GM12864 (cell line): ENCODE results near the gene GARS1.

Experiments
- DNase-seq: peaks from one replicate; pipeline ENCODE4 v3.0.0-alpha.2; 2011; ENCODE audit warnings: low read depth
- H3K4me3 ChIP-seq: 2 replicates; pipeline ENCODE4 v1.5.1; 2011; ENCODE audit warnings: mild to moderate bottlenecking, low read depth, low read length, control low read depth
- TF ChIP-seq, protein P1 (sequence below): IDR thresholded peaks from 2 replicates; pipeline ENCODE4 v1.5.1; 2011; ENCODE audit warnings: low read depth, mild to moderate bottlenecking, moderate library complexity, low read length, control low read depth, inconsistent platforms; ENCODE audit errors: missing control alignments

Gene GARS1

DNA sequence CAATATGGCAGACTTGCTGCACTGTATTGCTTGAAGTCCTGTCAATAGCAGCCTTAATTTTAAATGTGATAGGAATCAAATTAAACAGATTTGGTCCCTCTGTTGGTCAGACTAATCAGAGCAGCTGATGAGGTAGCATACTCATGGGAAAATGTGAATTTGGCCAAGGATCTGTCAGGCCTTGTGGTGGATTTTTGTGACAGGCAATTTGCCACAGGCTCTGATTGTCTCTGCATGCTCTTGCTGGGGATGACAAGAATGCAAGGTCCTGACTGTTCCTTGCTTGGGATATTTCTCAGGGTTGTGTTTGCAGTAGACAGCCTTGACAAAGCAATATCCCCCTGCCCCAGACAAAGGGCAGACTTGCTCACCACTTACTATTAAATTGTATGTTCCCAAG lies 41.5 kb upstream of the GARS1 start:
- no peak for DNase-seq
- TF ChIP-seq, protein P1, sequence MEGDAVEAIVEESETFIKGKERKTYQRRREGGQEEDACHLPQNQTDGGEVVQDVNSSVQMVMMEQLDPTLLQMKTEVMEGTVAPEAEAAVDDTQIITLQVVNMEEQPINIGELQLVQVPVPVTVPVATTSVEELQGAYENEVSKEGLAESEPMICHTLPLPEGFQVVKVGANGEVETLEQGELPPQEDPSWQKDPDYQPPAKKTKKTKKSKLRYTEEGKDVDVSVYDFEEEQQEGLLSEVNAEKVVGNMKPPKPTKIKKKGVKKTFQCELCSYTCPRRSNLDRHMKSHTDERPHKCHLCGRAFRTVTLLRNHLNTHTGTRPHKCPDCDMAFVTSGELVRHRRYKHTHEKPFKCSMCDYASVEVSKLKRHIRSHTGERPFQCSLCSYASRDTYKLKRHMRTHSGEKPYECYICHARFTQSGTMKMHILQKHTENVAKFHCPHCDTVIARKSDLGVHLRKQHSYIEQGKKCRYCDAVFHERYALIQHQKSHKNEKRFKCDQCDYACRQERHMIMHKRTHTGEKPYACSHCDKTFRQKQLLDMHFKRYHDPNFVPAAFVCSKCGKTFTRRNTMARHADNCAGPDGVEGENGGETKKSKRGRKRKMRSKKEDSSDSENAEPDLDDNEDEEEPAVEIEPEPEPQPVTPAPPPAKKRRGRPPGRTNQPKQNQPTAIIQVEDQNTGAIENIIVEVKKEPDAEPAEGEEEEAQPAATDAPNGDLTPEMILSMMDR, result no peak
- no peak overlapping the region for H3K4me3 ChIP-seq

GRCh38 chr7:30553546-30553945 lies 41.1 kb upstream of the GARS1 start:
- TF ChIP-seq, protein P1, result no peak
- DNase-seq, result no peak
- H3K4me3 ChIP-seq, result no peak overlapping the region

- DNase-seq, result no peak
- TF ChIP-seq, protein P1, result no peak
- H3K4me3 ChIP-seq, result no peak overlapping the region
These were observed 39.2 kb upstream of the GARS1 start for GRCh38 chr7:30555525-30555924.

DNA sequence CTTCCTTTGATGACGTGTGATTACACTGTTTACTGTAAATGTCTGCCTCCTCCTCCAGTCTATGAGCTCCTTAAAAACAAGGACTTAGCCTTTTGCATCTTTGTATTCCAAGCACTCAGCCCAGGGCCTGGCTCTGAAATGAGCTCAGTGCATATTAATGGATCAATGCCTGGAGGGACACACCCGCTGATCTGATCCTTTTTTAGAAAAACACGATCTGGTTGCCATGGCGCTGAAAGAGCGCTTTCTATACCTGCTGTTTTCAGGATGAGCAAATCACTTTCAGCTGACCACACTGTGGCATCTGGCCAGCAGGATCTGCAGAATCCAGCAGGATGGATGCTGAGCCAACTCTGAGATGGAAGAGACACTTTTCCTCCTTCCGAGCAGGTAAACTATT lies 37.8 kb upstream of the GARS1 start:
- TF ChIP-seq, protein P1, result no peak
- no peak for DNase-seq
- no peak overlapping the region for H3K4me3 ChIP-seq

GRCh38 chr7:30557245-30557644 lies 37.4 kb upstream of the GARS1 start:
- no peak overlapping the region for H3K4me3 ChIP-seq
- no peak for DNase-seq
- TF ChIP-seq, protein P1, result no peak

- TF ChIP-seq, protein P1, result no peak
- DNase-seq, result no peak
- no peak overlapping the region for H3K4me3 ChIP-seq
These were observed 35.1 kb upstream of the GARS1 start for GRCh38 chr7:30559611-30560010.

DNA sequence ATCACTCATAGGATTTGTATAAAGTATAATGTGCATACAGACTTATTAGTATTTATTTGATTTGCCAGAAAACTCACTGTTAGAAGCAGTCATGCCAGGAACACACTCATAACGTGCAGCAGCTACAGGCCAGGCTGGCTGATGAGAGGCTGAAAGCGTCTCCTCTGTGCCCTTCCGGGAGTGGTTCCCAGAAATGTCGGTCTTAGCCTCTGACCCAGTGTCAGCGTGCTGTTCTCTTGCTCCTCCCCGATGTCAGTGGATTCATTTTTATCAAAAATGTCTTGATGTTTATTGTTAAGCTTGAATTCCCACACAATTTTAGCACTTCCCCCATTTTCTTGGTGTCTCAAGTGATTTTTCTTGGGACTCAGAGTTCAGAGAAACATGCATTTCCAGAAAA lies 33.3 kb upstream of the GARS1 start:
- no peak overlapping the region for H3K4me3 ChIP-seq
- DNase-seq, result no peak
- TF ChIP-seq, protein P1, result no peak
